Activated CD8-positive, alpha-beta memory T cell treated with anti-CD3 and anti-CD28 coated beads, Interleukin-2, amount 50 U/mL, for 1 hour (primary cell): ENCODE measurements around the gene CEMP1.

Source experiments
- DNase-seq: peaks from one replicate; pipeline ENCODE4 v3.0.0-alpha.2; 2020; ENCODE audit errors: extremely low read depth

CEMP1 gene

GRCh38 chr16:2501946-2502895, 29.0 kb downstream of the CEMP1 start:
- DNase-seq: no peak

- DNase-seq: no peak
These were observed 30.1 kb downstream of the CEMP1 start for GRCh38 chr16:2500918-2501750.

- DNase-seq: no peak
These were observed 30.7 kb downstream of the CEMP1 start for GRCh38 chr16:2500430-2500917.

- no peak for DNase-seq
These were observed 31.2 kb downstream of the CEMP1 start for GRCh38 chr16:2499890-2500429.

GRCh38 chr16:2499454-2499853, 31.8 kb downstream of the CEMP1 start:
- DNase-seq: no peak

- DNase-seq: no peak
These were observed 32.5 kb downstream of the CEMP1 start for GRCh38 chr16:2498531-2499253.

GRCh38 chr16:2497695-2498484, 33.3 kb downstream of the CEMP1 start:
- no peak for DNase-seq

- DNase-seq: no peak
These were observed 34.0 kb downstream of the CEMP1 start for GRCh38 chr16:2497116-2497630.

- no peak for DNase-seq
These were observed 34.7 kb downstream of the CEMP1 start for GRCh38 chr16:2496223-2497115.

- no peak for DNase-seq
These were observed 36.2 kb downstream of the CEMP1 start for GRCh38 chr16:2495041-2495440.

- no peak for DNase-seq
These were observed 36.6 kb downstream of the CEMP1 start for GRCh38 chr16:2494616-2495015.

- no peak for DNase-seq
These were observed 37.6 kb downstream of the CEMP1 start for GRCh38 chr16:2493605-2494004.

- DNase-seq: no peak
These were observed 38.9 kb downstream of the CEMP1 start for GRCh38 chr16:2492292-2492691.

GRCh38 chr16:2490190-2491105, 40.8 kb downstream of the CEMP1 start:
- DNase-seq: no peak

GRCh38 chr16:2489581-2489980, 41.6 kb downstream of the CEMP1 start:
- DNase-seq: no peak

GRCh38 chr16:2487903-2488531, 43.2 kb downstream of the CEMP1 start:
- no peak for DNase-seq

- DNase-seq: no peak
These were observed 43.7 kb downstream of the CEMP1 start for GRCh38 chr16:2487517-2487842.
